Effector CD4-positive, alpha-beta T cell (primary cell): Measurements from ENCODE around the gene ALMS1.
"Not testable (repeated sequence)": the region's sequence is repeated elsewhere in the genome, so short reads cannot be mapped to it uniquely, and the experiment has no call there.

Source experiments
- DNase-seq: peaks from one replicate; pipeline ENCODE4 v3.0.0-alpha.2; 2020

ALMS1 gene

DNA sequence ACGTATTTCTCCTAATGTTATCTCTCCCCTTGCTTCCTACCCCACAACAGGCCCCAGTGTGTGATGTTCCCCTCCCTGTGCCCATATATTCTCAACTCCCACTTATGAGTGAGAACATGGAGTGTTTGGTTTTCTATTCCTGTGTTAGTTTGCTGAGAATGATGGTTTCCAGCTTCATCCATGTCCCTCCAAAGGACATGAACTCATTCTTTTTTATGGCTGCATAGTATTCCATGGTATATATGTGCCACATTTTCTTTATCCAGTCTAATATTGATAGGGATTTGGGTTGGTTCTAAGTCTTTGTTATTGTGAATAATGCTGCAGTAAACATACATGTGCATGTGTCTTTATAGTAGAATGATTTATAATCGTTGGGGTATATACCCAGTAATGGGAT is 119.2 kb downstream of the ALMS1 start:
- DNase-seq: not testable (repeated sequence)

- not testable (repeated sequence) for DNase-seq
These were observed 124.8 kb downstream of the ALMS1 start for GRCh38 chr2:73510470-73510869.

GRCh38 chr2:73516033-73516432 is 130.4 kb downstream of the ALMS1 start:
- DNase-seq: no peak

DNA sequence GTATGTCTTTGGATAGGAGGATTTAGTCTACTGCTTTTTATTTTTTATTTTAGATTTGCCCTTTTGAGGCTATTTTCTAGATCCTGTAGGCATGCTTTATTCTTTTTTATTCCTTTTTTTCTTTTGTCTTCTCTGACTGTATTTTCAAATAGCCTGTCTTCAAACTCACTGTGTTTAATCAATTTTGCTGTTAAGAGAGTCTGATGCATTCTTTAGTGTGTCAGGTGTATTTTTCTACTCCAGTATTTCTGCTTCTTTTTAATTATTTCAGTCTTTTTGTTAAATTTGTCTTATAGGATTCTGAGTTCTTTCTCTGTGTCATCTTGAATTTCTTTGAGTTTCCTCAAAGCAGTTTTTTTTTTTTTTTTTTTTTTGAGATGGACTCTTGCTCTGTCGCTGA is 143.1 kb downstream of the ALMS1 start:
- no peak for DNase-seq

DNA sequence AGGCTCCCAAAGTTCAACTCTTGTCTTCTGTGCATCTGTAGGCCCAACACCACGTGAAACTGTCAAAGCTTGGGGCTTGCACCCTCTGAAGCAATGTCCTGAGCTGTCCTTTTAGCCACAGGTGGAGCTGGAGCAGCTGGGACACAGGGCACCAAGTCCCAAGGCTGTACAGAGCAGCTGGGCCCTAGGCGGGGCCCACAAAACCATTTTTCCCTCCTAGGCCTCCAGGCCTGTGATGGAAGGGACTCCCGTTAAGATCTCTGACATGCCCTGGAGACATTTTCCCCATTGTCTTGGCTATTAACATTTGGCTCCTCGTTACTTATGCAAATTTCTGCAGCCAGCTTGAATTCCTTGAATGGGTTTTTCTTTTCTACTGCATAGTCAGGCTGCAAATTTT is 145.1 kb downstream of the ALMS1 start:
- not testable (repeated sequence) for DNase-seq

- DNase-seq: no peak
These were observed 146.7 kb downstream of the ALMS1 start for GRCh38 chr2:73532381-73532780.

GRCh38 chr2:73536133-73536840 is 150.7 kb downstream of the ALMS1 start:
- no peak for DNase-seq

DNA sequence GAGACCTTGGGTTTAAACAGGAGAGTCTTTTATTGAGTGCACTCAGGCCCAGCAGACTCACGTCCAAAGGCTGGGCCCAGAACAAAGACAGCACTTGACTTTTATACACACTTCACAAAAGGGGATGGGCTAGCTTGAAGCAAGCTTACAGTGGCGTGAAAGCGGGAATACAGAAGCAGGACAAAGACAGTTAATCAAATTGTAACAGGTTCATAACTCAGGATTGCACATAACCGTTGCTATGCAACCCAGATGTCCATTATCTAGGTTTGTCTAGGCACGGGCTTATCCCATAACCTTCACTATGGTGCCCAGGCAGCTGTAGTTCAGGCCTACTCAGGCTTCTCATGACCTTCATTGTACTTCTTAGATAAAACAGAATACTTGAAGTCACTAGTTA is 175.2 kb downstream of the ALMS1 start:
- not testable (repeated sequence) for DNase-seq

DNA sequence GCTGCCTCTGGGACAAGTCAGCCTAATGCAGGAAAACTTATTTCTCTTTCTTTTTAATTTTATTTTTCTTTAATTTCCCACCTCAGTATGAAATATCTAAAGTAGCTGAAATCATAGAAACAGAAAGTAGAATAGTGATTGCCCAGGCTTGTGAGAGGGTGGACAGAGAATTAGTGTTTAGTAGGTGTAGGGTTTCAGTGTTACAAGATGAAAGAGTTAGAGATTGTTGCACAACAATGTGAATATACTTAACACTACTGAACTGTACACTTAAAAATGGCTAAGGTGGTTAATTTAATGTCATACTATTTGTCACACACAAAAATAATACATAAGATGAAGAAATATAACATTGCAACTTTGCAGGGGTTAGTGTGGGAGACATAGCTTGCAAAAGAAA is 175.8 kb downstream of the ALMS1 start:
- DNase-seq: no peak

GRCh38 chr2:73564986-73565385 is 179.3 kb downstream of the ALMS1 start:
- no peak for DNase-seq

DNA sequence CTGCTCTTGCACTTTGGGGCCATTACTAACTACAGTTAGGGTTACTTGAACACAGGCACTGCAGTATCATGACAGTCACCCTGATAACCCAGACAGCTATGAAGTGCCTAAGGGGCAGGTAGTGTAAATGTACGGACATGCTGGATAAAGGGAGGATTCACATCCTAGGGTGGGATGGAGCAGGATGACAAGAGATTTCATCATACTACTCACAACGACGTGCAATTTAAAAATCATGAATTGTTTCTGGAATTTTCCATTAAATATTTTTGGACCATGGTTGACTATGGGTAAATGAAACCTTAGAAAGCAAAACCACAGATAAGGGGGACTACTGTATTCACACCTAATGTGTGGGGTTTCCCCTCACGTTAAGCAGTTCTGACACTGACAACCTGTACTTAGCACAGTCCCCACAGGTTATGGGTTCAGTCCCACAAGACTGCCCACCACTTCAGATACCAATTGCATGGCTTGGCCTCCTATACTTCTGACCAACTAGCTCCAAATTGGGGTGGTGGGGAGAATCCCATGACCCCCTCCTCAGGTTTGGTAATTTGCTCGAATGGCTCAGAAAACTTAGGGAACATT is 180.7 kb downstream of the ALMS1 start:
- DNase-seq: no peak

GRCh38 chr2:73575261-73575660 is 189.6 kb downstream of the ALMS1 start:
- no peak for DNase-seq

- no peak for DNase-seq
These were observed 196.7 kb downstream of the ALMS1 start for GRCh38 chr2:73582364-73582763.

DNA sequence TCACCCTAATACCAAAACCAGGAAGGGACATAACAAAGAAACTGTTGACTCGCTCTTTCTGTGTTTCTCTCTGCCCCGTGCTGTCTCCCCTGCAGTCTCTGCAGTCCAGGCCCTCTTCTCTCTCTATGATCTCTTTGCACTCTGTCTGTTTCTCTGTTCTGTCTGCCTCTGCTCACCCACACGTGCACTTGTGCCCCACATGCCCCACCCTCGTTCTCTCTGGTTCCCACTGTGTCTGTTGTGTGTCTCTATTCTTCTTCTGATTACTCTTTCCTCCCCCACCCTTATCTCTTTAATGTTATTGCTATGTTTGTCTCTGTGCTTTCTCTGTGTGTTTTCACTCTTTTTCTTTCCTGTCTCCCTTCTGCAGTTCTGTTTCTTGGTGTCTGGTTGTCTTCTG is 202.5 kb downstream of the ALMS1 start:
- no peak for DNase-seq

GRCh38 chr2:73593680-73594079 is 208.0 kb downstream of the ALMS1 start:
- no peak for DNase-seq

GRCh38 chr2:73594251-73594650 is 208.6 kb downstream of the ALMS1 start:
- DNase-seq: no peak

GRCh38 chr2:73601780-73602179 is 216.1 kb downstream of the ALMS1 start:
- no peak for DNase-seq

DNA sequence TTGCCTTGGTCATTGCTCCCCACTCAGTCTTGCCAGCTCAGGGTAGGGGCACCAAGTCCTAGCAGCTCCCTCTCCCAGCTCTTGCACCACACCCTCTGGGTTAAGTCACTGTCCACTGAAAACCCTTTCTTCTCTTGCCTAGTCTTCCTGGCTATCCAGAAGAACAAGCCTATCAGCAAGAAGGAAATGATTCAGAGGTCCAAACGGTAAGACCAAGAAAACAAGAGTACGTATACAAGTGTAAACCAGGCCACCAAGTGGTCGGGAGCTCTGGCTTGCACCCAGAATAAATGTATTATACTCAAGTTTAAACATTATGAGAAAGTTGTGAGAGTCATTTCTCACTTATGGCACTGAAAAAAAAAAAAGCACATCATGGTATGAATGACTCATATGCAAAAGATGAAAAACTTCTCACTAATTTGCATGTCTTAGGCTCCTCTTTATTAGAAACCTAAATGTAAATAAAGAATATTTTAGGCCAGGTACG is 217.5 kb downstream of the ALMS1 start:
- DNase-seq: not testable (repeated sequence)

DNA sequence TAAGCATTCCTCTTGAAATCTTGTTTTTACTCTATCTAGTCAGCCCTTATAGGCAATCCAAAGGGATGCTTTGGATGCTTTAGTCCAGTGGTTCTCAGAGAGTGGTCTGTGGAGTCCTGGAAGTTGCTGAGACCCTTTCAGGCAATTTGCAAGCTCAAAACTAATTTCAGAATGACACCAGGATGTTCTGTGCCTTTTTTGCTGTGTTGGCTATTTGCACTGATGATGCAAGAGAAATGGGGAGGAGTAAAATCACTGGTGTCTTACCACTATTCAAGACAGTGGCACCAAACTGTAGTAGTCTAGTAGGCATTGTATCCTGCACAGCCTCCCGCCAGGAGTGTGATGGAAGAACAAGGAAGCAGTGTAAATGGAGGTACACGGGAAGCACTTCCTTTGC is 219.0 kb downstream of the ALMS1 start:
- not testable (repeated sequence) for DNase-seq

DNA sequence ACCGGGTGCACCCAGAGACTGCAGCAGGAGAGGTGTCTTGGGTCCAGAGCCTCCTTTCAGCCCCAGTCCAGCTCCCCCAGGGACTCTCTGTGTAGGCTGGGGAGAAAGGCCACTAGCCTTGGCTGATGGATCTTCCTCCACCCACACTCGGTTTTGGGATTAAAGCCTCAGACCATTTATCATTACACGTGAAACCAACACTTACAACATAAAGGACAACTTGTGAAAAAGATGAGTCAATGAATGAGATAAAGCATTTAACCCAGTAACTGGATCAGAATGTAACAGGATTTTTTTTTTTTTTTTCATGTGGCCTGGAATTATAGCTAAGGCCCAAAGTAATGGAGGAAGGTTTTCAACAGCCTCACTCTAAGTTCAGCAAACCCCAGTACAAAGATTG is 224.5 kb downstream of the ALMS1 start:
- no peak for DNase-seq

- no peak for DNase-seq
These were observed 225.6 kb downstream of the ALMS1 start for GRCh38 chr2:73611193-73611592.

DNA sequence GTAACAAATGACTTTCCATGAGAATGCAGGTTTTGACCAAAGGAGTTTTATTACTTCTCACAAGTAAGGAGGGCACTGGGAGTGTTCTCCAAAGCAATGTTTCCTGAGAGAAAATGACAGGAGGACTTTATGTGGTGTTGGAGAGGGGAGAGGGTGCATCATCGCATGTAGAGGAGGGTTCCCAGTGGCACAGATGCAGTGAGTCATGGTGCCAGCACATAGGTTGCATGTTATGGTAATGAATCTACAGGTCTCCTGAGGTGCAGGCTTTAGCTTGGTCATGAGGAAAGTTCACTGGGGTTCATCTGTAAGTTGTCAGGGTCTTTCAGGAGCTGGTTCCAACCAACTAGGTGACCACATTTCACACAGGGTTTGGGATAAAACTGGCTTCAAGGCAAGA is 226.2 kb downstream of the ALMS1 start:
- DNase-seq: no peak

GRCh38 chr2:73614105-73614504 is 228.5 kb downstream of the ALMS1 start:
- no peak for DNase-seq

DNA sequence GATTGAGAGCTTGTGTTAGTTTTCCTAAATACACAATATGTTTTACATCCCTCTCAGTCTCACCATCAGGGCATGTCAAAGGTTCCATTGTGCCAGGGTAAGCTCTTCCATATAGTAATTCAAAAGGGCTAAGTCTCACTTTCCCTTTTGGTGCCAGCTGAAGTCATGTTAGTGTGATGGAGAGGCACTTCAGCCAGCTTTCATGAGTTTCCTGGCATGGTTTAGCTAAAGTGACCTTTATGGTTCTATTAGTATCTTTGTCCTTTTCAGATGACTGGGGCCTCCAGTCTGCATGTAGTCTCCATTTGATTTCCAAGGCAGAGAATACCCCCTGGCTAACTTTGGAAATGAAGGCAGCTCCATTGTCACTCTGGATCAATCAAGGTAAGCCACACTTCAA is 229.4 kb downstream of the ALMS1 start:
- no peak for DNase-seq

GRCh38 chr2:73619925-73620324 is 234.3 kb downstream of the ALMS1 start:
- DNase-seq: not testable (repeated sequence)
